Measurements from ENCODE around the gene RIC3.

- TF ChIP-seq CTCF (IDR thresholded peaks at IDR 0.05; ENCODE audit: control extremely low read depth in 1 of 3, insufficient read depth in 1 of 3, low read depth in 1 of 3, low read length in 3 of 3) (no peak), CHD2 (IDR thresholded peaks at IDR 0.05; ENCODE audit: low read length) (no peak), USF2 (IDR thresholded peaks at IDR 0.05; ENCODE audit: low read length) (no peak), SP1 (IDR thresholded peaks at IDR 0.05; ENCODE audit: low read depth, low read length) (no peak), ASH2L (IDR thresholded peaks at IDR 0.05; ENCODE audit: low read length) (no peak), JUN (IDR thresholded peaks at IDR 0.05; ENCODE audit: low read depth, low read length) (no peak), SIX5 (IDR thresholded peaks at IDR 0.05; ENCODE audit: low read depth, low read length) (no peak), POLR2A (IDR thresholded peaks at IDR 0.05; ENCODE audit: control extremely low read depth in 1 of 2, low read depth in 2 of 2, low read length in 2 of 2) (no peak), SRF (IDR thresholded peaks at IDR 0.05; ENCODE audit: low read depth, low read length) (no peak)
Measured at GRCh38 chr11:8069771-8070170, 99.1 kb downstream of the RIC3 start.
